Muscle of back (tissue), 13 donors: Measurements from ENCODE around the gene ACOT4. TPM values are rescaled to one million over a fixed set of nuclear protein-coding genes. Genes with fewer than 3 reads are reported as not detected.
"Not testable (repeated sequence)": the region's sequence is repeated elsewhere in the genome, so short reads cannot be mapped to it uniquely, and the experiment has no call there.

Source experiments
- DNase-seq, 3 donors: peaks; one replicate each; pipeline versions ENCODE4 v3.0.0 to v3.0.0-alpha.2; 2013
- long read RNA-seq, 9 donors: transcript quantifications; one replicate each; lab custom pipeline, GENCODE V29; 2026
- polyA plus RNA-seq, 10 donors: library from polyadenylated mRNA; unstranded; fragments of 120-200 nt; gene quantifications; one replicate each; pipeline ENCODE4 v1.2.1, GENCODE V29; 2013; ENCODE audit not compliant: insufficient read length in 10 of 10

The ACOT4 gene
- polyA plus RNA-seq, result under 1 TPM; 0.13 to 0.76 (median 0.34) TPM
- long read RNA-seq, donor 1, result 0 reads
- long read RNA-seq, donor 2, result 0 reads
- long read RNA-seq, donor 3, result 0 reads
- long read RNA-seq, donor 4, result 0 reads
- long read RNA-seq, donor 5, result 0 reads
- long read RNA-seq, donor 6, result 0 reads
- long read RNA-seq, donor 7, result 0 reads
- long read RNA-seq, donor 8, result 0 reads
- long read RNA-seq, donor 9, result 0 reads

GRCh38 chr14:73591690-73592449 is at the start of gene ACOT4:
Gene ACOT4, plus strand, starts transcription at chr14:73591873. Its CDS starts 87 bp downstream, at chr14:73591960.
- DNase-seq, result peak in 2 of 3 donors; percentile 49 to 77

DNA sequence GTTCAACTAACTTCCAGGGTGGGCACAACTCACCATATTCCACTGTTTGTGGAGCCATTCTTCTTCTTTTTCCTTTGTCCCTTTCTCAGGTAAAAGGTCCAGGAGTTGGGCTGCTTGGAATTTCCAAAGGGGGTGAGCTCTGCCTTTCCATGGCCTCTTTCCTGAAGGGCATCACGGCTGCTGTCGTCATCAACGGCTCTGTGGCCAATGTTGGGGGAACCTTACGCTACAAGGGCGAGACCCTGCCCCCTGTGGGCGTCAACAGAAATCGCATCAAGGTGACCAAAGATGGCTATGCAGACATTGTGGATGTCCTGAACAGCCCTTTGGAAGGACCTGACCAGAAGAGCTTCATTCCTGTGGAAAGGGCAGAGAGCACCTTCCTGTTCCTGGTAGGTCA is 48.7 kb upstream of the ACOT4 start:
- not testable (repeated sequence) for DNase-seq

GRCh38 chr14:73545353-73545752 is 46.3 kb upstream of the ACOT4 start:
- DNase-seq, result not testable (repeated sequence)

DNA sequence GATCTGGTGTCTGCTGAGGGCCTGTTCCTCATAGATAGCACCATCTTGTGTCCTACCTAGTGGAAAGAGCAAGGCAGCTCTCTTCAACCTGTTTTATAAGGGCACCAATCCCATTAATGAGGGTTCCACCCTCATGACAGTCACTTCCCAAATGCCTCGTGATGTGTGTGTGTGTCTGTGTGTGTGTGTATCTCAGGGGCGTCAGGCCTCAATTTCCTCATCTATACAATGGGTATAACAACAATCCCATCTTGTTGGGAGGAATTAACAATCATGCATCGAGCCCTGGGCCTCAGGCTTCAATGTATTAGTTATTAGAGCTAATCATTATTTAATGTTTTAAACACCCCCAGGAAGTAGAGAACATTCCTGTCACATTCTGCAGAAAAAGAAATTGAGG is 42.6 kb upstream of the ACOT4 start:
- not testable (repeated sequence) for DNase-seq

- DNase-seq, result not testable (repeated sequence)
Observed at GRCh38 chr14:73549889-73550524, 41.7 kb upstream of the ACOT4 start.

DNA sequence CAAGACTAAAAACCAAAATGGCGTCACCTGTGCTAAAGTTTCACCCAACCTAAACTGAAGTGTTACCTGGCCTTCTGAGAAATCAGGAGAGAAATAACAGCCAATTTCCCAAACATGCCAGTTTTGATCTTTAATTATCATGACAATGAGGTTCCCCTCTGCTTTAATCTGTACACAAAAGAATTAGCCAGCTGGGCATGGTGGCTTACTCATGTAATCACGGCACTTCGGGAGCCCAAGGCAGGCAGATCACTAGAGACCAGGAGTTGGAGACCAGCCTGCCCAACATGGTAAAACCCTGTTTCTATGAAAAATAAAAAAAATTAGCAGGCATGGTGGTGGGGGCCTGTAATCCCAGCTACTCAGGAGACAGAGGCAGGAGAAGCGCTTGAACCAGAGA is 37.8 kb upstream of the ACOT4 start:
- no peak for DNase-seq

- DNase-seq, result not testable (repeated sequence)
Observed at GRCh38 chr14:73557201-73557600, 34.5 kb upstream of the ACOT4 start.

GRCh38 chr14:73558238-73558637 is 33.4 kb upstream of the ACOT4 start:
- not testable (repeated sequence) for DNase-seq

GRCh38 chr14:73562256-73562655 is 29.4 kb upstream of the ACOT4 start:
- DNase-seq, result not testable (repeated sequence)

DNA sequence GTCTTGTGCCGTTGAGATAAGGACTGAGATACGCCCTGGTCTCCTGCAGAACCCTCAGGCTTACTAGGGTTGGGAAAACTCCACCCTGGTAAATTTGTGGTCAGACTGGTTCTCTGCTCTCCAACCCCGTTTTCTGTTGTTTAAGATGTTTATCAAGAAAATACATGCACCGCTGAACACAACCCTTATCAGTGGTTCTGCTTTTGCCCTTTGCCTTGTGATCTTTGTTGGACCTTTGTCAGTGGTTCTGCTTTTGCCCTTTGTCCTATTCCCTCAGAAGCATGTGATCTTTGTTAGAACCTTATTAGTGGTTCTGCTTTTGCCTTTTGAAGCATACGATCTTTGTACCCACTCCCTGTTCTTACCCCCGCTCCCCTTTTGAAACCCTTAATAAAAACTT is 29.0 kb upstream of the ACOT4 start:
- DNase-seq, result not testable (repeated sequence)

- DNase-seq, result not testable (repeated sequence)
Observed at GRCh38 chr14:73566431-73566830, 25.2 kb upstream of the ACOT4 start.

DNA sequence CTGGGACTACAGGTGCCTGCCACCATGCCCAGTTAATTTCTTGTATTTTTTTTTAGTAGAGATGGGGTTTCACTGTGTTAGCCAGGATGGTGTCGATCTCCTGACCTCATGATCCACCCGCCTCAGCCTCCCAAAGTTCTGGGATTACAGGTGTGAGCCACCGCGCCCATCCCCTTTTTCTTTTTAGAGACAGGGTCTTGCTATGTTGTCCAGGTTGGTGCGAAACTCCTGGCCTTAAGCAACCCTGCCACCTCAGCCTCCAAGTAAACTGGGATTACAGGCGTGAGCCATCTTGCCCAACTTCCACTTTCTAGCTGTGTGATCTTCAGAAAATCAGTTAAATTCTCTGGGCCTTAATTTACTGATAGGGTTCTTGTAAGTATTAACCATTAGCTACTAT is 24.7 kb upstream of the ACOT4 start:
- DNase-seq, result not testable (repeated sequence)

DNA sequence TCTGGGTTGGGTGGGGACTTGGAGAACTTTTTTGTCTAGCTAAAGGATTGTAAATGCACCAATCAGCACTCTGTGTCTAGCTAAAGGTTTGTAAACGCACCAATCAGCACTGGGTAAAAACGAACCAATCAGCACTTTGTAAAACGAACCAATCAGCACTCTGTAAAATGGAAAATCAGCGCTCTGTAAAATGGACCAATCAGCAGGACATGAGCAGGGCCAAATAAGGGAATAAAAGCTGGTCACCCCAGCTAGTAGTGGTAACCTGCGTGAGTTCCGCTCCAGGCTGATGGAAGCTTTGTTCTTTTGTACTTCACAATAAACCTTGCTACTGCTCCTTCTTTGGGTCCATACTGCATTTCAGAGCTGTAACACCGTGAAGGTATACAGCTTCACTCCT is 24.3 kb upstream of the ACOT4 start:
- DNase-seq, result no peak

DNA sequence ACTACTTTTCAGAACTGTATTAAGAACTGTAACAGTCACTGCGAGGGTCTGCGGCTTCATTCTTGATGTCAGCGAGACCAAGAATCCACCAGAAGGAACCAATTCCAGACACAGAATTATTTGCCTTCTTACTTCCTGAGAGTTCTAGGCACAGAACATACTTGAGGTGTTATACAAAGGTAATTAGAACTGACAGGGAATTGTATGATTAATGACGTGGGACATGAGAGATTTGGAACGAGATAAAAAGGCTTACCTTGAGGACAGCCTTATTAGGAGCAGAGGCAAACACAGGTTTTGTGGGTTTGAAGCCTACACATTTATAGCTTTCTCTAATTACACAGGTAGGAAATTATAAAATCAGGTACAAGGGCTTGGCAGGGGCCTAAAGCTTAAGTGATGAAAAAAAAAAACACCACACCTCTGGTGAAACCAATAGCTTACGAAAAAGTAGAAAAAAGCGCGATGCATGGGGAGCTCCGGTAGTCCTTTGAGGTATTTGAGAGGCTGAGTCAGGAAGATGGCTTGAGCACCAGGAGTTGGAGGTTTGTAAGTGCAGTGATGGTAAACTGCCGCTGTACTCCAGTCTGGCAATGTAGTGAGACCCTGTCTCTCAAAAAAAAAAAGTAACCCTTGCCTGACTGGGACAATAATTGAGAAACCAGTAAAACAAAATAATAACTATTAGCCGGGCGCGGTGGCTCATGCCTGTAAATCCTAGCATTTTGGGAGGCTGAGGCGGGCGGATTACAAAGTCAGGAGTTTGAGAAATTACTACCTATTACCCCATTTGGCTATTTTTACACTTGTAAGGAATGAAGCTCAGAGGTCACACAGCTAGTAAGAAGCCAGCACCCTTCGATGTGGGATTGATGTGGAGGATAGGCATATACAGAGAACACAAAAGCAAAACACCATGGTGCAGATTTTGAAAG is 23.5 kb upstream of the ACOT4 start:
- DNase-seq, result peak in 2 of 3 donors; percentile 21 to 30

DNA sequence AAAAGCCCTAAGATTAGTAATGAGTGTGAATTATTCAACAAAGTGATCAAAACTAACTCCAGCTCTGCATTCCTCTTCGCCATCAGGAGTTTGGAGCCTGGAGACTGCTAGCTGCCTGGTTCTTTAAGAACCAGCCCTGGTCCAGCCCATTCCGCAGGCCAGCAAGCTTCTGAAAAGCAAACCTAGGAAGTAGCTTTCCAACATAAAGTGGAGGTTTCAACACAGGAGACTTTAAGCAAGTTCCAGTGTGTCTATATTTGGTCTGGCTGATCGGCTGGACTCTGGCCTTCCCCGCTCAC is 22.8 kb upstream of the ACOT4 start:
- not testable (repeated sequence) for DNase-seq

DNA sequence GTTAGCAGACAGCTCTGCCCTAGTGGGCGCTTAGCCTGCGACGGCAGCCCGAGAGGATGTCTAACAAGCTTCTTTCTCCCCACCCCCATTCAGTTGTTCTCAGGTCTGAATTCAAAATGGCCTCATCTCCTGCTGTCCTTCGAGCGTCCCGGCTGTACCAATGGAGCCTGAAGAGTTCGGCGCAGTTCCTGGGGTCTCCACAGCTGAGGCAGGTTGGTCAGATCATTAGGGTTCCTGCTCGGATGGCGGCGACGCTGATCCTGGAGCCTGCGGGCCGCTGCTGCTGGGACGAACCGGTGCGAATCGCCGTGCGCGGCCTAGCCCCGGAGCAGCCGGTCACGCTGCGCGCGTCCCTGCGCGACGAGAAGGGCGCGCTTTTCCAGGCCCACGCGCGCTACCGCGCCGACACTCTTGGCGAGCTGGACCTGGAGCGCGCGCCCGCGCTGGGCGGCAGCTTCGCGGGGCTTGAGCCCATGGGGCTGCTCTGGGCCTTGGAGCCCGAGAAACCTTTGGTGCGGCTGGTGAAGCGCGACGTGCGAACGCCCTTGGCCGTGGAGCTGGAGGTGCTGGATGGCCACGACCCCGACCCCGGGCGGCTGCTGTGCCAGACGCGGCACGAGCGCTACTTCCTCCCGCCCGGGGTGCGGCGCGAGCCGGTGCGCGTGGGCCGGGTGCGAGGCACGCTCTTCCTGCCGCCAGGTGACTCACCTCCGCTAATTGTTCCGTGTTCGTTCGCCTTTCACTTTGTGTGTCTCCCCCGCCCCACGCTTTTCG is 22.3 kb upstream of the ACOT4 start, which contains the start of gene ACOT2:
ACOT2 (plus strand) TSS at position 29 of the 774 bp plus-strand sequence; CDS start at position 57, 28 bp downstream.
- DNase-seq, result peak; percentile 91 to 97 (median 92)

GRCh38 chr14:73570913-73571312 is 20.8 kb upstream of the ACOT4 start:
- peak in 2 of 3 donors; percentile 31 to 54 for DNase-seq

DNA sequence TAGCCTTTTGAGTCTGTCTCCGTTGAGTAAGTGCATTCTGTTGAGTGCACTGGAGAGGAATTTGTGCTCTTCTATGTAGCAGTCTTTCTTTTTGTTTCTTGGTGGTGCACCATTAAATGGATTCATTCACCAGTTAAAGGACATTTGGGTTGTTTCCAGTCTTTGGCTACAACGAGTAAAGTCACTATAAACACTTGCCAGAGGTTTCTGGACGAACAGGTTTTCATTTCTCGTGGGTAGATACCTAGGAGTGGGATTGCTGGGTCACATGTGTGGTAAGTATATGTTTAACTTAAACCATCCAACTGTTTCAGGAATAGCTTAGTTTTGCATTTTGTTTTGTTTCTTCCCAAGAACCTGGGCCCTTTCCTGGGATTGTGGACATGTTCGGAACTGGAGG is 18.6 kb upstream of the ACOT4 start:
- not testable (repeated sequence) for DNase-seq

DNA sequence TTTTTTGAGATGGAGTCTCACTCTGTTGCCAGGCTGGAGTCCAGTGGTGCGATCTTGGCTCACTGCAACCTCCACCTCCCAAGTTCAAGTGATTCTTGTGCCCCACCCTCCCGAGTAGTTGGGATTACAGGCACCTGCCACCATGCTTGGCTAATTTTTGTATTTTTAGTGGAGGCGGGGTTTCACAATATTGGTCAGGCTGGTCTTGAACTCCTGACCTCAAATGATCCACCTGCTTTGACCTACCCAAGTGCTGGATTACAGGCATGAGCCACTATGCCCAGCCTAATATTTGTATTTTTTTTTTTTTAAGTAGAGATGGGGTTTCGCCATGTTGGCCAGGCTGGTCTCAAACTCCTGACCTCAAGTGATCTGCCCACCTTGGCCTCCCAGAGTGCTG is 17.9 kb upstream of the ACOT4 start:
- DNase-seq, result not testable (repeated sequence)

DNA sequence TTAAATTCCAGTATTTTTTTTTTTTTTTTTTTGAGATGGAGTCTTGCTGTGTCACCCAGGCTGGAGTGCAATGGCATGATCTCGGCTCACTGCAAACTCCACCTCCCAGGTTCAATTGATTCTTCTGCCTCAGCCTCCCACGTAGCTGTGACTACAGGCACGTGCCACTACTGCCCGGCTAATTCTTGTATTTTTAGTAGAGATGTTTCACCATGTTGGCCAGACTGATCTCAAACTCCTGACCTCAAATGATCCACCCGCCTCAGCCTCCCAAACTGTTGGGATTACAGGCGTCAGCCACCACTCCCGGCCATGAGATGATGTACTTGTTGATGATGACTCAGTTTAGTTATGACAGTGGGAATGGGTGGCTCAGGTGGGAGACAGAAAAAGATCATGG is 17.4 kb upstream of the ACOT4 start:
- DNase-seq, result not testable (repeated sequence)

- DNase-seq, result no peak
Observed at GRCh38 chr14:73576391-73576790, 15.3 kb upstream of the ACOT4 start.
